GM18499 (cell line): ENCODE data around the gene NCAPH2.
"Not testable (repeated sequence)": the region's sequence is repeated elsewhere in the genome, so short reads cannot be mapped to it uniquely, and the experiment has no call there.

Experiments used
- ATAC-seq: cut with Tn5 transposase; IDR thresholded peaks from one replicate; pipeline ENCODE4 v1.9.1; 2021; ENCODE audit warnings: moderate number of reproducible peaks; ENCODE audit not compliant: insufficient read depth, unreplicated experiment

The NCAPH2 gene

GRCh38 chr22:50513175-50513574, 5.2 kb downstream of the NCAPH2 start:
- no peak for ATAC-seq

- no peak for ATAC-seq
Observed at GRCh38 chr22:50516068-50516467, 8.0 kb downstream of the NCAPH2 start.

DNA sequence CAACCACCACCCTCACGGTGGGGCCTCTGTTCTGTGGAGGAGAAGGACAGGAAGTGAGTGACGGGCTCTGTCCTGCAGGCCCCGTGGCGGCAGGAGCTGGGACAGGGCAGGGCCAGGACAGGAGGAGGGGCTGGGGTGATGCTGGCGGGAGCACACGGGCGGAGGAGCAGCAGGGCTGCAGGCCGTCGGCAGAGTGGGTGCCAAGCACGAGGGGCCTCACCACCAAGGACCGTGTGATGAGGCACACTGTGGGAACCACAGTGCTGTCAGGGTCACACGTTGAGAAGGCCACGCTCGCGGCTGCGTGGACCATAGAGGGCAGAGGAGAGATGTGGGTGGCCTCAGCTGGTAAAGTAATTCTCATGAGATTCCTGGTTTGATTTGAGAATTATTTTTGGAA, 8.9 kb downstream of the NCAPH2 start:
- ATAC-seq = no peak

DNA sequence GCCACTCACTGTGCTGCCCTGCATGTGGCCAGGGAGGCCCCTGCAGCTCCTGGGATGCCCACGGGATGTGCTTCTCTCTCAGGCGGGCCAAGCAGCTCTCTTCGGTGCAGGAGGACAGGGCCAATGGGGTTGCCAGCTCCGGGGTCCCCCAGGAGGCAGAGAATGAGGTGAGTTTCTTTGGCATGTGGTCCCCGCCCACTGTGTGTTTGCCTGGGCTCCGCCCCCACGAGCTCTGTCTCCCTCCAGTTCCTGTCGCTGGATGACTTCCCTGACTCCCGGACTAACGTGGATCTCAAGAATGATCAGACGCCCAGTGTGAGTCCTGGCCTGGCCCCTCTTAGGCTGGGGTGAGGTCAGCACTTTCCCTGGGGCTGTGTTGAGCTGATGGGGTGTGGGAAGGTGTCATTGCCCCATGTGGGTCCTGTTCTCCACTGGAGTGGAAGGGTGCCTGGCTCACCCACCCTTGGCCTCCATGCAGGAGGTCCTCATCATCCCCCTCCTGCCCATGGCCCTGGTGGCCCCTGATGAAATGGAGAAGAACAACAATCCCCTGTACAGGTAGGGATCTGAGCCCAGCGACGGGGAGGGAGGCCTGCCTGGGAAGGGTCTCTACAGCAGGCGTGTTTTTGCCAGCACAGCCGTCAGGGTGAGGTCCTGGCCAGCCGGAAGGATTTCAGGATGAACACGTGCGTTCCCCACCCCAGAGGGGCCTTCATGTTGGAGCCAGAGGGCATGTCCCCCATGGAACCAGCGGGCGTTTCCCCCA, 9.7 kb downstream of the NCAPH2 start:
- ATAC-seq = no peak

DNA sequence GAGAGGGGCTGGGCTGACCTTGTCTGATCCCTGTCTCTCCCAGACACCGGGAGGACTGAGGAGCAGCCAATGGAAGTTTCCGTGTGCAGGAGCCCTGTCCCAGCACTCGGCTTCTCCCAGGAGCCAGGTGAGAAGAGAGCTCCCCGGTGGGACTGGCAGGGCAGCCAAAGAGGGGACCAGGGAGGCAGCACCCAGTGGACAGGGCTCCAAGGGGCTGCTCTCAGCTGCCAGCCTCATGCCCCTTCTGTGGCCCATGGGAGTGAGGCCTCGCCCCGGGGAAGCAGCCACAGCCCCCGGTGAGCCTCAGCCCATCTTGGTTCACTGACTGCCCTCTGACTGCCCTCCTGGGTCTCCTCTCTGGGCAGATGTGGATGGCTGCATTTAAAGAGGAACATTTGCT, 10.6 kb downstream of the NCAPH2 start:
- ATAC-seq = no peak

- ATAC-seq = no peak
Observed at GRCh38 chr22:50519151-50519550, 11.1 kb downstream of the NCAPH2 start.

- ATAC-seq = not testable (repeated sequence)
Observed at GRCh38 chr22:50520184-50520583, 12.2 kb downstream of the NCAPH2 start.

DNA sequence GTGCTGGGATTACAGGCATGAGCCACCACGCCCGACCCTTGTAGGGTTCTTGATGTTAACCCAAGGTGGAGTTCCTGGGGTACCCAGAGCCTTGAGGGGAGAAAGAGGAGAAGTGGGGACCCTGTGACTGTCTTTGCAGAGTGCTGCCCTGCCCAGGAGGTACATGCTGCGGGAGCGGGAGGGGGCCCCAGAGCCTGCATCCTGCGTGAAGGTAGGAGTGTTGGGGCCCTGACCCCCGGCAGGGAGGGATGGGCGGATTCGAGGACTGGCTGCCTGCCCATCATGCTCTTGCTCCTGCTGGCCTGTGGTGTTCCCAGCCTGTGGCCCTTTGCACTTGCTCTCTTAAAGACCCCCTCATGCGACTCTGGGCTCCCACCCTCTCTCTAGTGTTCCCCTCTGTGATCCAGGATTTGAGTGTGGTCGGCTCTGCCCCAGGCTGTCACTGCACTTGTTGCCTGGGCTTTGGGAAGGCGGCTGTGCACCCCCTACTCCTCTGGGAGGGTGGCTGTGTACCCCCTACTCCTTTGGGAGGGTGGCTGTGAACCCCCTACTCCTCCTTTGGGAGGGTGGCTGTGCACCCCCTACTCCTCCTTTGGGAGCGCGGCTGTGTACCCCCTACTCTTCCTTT, 12.9 kb downstream of the NCAPH2 start:
- no peak for ATAC-seq

- ATAC-seq = no peak
Observed at GRCh38 chr22:50521710-50522109, 13.7 kb downstream of the NCAPH2 start.

- no peak for ATAC-seq
Observed at GRCh38 chr22:50522208-50522805, 14.3 kb downstream of the NCAPH2 start.

GRCh38 chr22:50522806-50523438, 14.9 kb downstream of the NCAPH2 start:
- ATAC-seq = no peak

DNA sequence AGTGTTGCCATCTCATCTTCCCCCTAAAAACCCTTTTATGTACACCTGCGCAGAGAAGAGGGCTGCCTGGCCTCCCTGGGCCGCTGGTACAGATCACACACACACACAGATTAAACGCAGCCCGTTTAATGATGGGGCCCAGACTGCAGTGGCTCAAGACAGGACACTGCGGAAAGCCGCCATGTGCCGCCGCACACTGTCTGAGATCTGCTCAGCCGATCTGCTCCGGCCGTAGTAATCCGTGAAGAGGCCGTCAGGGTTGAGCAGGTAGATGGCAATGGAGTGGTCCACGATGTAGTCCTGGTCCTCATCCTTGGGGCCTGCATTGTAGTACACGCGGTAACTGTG, 15.4 kb downstream of the NCAPH2 start:
- ATAC-seq = no peak

- ATAC-seq = no peak
Observed at GRCh38 chr22:50523806-50524675, 16.0 kb downstream of the NCAPH2 start.

GRCh38 chr22:50524676-50525103, 16.7 kb downstream of the NCAPH2 start:
- no peak for ATAC-seq

DNA sequence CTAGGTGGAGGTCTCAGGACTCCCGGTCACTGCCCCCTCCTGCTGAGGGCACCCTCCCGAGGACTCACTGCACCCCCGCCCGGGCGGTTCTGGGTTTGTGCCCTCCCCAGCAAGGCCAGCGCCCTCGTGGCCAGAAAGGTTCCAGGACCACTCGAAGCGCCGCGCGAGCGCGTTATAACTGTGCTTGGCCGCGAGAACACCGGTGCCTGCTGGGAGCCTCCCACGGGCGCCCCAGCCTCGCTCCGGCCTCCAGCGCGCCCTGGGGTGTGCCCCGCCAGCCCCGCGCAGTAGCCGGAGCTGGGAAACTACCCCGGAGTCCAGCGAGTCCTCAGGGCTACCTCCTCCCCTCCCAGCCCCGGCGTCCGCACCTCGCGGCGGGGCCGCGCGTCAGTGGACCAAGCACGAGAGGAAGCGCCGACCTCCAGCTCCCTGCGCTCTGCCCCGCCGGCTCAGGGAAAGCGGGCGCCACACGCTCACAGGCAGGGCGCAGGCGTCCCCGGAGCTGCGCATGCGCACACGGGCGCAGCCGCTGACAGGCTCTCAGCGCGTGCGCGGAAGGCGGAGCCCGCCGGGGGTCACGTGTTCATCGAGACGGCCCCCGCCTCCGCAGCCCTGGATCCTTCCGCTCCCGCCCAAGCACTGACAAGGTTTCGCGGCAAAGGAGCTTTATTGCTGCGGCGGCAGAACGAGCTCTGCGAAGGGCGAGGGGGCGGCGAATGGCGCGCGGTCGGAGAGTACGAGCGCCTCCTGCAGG, 17.3 kb downstream of the NCAPH2 start, which contains the start of gene SCO2:
SCO2 (minus strand) TSS at position 495 of the 754 bp plus-strand sequence. CDS start 1,187 bp downstream, outside the sequence.
- no peak for ATAC-seq

- no peak for ATAC-seq
Observed at GRCh38 chr22:50525858-50526107, 17.8 kb downstream of the NCAPH2 start.

GRCh38 chr22:50526108-50526833, 18.2 kb downstream of the NCAPH2 start:
- no peak for ATAC-seq

DNA sequence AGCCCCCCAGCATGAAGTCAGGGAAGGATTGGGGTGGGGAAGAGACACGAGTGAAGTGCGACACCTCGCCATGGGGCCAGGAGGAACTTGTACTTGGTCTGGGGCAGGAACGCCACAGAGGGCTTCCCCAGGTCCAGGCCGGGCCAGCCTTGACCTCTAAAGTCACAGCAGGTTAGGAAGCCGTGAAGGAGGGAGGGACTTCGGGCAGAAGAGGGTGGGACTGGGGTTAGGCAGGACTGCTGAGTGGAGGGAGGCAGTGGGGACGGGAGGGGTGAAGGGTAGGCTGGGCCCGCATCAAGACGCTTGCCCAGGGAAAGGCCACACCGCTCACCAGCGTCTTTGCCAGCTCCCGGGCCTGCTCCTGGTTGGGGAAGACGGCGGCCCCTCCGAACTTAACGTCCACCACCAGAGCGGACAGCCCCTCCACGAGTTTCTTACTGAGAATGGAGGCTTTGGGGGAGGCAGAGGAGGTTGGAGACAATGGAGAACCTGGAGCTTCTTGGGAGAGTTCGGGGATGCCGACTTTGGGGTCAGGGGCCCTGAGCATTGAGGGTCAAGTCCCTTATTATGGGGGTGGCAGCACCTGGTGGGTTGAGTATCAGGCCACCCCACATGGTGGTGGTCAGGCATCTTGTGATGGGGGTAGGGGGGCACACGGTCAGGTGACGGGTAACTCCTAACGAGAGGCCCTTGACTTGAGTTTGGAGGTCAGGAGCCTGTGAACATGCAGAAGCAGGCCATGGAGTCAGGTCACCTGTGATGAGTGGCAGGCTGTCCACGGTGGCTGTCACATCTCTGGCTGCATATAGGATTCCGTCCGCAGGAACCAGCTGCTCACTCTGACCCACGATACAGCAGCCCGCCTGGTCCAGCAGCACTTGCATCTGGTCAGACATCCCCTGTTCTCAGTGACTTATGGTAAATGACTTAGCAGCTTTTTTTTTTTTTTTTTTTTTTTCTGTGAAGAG, 19.1 kb downstream of the NCAPH2 start:
- ATAC-seq = no peak
